ENCODE results near the gene CTNNA2.

Gene CTNNA2

GRCh38 chr2:79935771-79936657, 423.2 kb downstream of the CTNNA2 start:
- no peak for DNase-seq (ENCODE audit: low spot score)

- DNase-seq (ENCODE audit: low spot score): no peak
Measured at GRCh38 chr2:79936715-79937114, 423.9 kb downstream of the CTNNA2 start.

- no peak for DNase-seq (ENCODE audit: low spot score)
Measured at GRCh38 chr2:79938648-79939047, 425.8 kb downstream of the CTNNA2 start.

GRCh38 chr2:79940364-79940763, 427.5 kb downstream of the CTNNA2 start:
- DNase-seq (ENCODE audit: low spot score): no peak

- no peak for DNase-seq (ENCODE audit: low spot score)
Measured at GRCh38 chr2:79941179-79941578, 428.3 kb downstream of the CTNNA2 start.

- no peak for DNase-seq (ENCODE audit: low spot score)
Measured at GRCh38 chr2:79944205-79944604, 431.4 kb downstream of the CTNNA2 start.

DNA sequence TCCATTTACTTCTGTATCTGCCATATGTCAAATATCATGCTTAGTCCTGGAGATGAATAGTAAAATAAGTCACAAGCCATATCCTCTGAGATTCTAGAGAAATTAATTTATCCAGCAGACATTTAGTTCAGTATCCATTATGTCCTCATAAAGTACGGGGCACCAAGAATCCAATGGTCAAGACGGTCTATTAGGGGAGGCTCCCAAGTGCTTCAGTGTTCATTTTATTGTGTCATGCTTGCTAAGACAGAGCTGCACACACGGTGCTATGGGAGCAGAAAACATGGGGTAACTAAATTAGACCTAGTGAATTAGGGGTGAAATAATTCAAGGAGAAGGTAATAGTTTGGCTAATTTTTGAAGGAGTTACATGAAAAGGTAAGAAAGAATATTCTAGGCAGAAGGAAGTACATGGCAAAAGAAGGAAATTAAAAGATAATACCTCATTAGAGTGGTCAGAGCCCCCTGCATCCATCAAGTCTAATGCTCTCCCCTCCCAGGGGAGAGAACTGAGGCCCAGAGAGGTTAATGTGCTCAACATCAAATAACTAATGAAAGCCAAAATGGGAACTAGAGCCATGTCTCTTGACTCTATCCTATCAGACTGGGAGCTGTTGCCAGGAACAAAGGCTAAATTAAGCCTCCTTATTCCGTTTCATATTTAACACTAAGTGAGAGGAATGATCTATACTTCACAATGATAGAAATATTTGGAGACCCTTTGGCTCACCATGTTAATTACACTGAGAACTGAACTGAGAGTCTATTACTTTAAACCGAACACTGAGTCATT, 433.0 kb downstream of the CTNNA2 start:
- DNase-seq (ENCODE audit: low spot score): no peak

- no peak for DNase-seq (ENCODE audit: low spot score)
Measured at GRCh38 chr2:79947751-79948150, 434.9 kb downstream of the CTNNA2 start.

GRCh38 chr2:79950526-79950925, 437.7 kb downstream of the CTNNA2 start:
- DNase-seq (ENCODE audit: low spot score): no peak

- DNase-seq (ENCODE audit: low spot score): no peak
Measured at GRCh38 chr2:79952616-79953015, 439.8 kb downstream of the CTNNA2 start.

DNA sequence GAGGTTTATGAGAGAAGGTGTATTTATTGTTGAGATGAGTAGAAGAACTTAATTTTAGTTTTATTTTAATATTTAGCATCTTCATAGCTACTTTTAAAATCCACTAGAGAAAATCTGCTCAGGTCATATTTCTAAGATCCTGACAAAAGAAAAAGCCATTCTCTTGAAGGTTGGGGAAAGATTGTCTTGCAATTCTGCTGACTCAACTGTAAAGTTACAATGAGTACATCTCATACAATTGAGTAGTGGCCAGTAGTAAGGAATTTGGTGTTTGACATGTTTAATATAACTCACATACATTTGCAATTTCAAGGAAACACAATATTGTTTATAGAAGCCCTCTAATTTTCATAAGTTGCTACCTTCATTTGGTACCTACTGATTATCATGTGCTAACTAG, 447.2 kb downstream of the CTNNA2 start:
- no peak for DNase-seq (ENCODE audit: low spot score)

DNA sequence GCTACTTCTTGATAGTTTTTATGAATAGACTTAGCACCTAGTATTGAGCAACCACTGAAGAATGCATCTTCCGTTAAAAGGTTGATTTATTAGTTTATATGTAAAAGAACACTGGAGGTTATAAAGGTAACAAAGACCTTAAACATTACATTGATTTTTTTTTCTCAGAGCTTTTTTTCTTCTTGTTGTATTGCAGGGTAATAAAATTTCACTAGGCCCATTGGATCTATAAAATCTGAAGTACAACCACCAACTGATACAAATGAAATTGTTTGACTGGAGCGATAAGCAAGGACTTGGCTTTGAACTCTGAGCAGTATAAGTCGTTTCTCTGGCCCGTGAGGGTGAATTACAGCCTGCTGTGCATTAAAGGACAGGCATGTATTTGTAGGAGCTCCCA, 447.7 kb downstream of the CTNNA2 start:
- no peak for DNase-seq (ENCODE audit: low spot score)

DNA sequence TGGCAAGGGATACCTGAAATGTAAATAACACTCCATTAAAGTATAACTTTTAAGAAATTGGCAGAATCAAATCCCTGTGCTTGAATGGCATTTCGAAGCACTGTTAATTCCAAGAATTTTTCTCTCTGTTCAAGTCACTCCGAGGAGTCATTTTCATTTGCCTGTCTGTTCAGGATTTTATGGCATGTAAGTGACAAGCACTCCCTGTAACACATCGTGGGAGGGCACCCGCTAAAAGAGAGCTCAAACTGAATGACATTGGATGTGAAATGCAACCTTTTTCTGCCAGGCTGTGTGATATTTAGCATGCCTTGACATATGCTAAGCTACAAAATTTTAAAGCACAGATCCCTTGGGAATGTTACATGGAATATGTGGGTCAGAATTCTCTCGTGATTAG, 452.1 kb downstream of the CTNNA2 start:
- DNase-seq (ENCODE audit: low spot score): no peak

DNA sequence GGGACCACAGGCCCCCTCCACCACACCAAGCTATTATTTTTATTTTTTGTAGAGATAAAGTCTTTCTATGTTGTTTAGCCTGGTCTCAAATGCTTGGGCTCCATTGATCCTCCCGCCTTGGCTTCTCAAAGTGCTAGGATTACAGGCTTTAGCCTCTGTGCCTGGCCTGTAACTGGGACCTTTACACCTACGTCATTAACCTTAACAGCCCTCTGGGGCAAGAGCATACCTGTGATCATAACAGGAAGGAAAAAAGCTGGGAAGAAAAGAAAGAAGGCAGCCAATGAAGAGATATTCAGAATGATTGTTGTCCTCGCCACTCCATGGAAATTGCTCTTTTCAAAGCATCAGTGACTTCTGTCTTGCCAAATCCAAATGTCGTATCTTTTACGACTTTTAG, 453.5 kb downstream of the CTNNA2 start:
- no peak for DNase-seq (ENCODE audit: low spot score)

- no peak for DNase-seq (ENCODE audit: low spot score)
Measured at GRCh38 chr2:79966882-79967281, 454.0 kb downstream of the CTNNA2 start.

- DNase-seq (ENCODE audit: low spot score): no peak
Measured at GRCh38 chr2:79971807-79972206, 459.0 kb downstream of the CTNNA2 start.

- no peak for DNase-seq (ENCODE audit: low spot score)
Measured at GRCh38 chr2:79972661-79973060, 459.8 kb downstream of the CTNNA2 start.

DNA sequence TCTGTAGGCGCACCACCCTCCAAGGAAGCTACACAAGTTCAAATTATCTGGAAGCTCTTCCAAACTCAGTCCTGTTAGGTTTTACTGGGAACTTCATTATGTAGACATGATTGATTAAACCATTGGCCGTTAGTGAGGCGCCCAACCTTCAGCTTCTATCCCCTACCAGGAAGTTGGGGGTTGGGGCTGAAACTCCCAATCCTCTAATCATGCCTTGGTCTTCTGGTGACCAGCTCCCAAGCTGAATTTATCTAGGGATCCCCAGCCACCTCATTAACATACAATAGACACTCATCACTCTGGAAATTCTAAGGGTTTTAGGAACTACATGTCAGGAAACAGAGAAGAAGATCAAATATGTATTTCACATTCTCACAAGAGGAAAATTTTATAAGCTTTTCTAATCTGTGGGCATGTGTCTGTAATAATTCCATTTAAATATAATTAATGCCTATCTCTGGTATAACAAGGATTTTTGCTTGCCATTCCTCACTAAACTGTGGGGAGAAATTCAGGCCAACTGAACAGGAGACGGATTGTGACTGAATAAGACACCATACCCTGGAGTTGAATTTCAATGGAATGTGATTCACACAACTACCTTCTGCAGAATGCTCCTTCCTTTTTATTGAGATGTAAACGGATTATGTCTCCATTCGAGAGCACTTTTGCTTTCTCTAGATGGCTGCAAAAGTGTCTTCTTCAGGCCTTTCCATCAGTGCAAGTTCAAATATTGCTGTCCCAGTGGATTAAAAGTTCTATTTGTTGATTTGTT, 463.1 kb downstream of the CTNNA2 start:
- DNase-seq (ENCODE audit: low spot score): no peak

DNA sequence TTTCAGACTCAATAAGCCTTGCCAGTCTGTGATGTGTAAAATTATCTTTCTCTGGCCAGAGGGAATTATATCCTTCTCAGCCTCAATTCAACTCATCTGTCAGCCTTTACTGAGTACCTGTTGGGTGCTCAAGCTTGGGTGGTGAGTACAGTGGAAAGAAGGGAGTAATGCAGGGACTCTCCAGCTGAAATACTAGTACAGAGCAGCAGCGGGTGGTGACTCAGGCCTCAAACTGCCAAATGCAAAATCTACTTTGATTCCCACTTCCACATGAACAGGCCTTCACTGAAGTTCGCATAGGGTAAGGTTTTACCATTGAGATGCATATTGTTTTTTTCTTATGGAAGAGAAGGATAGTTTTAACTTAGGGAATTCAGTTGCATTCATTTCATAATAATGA, 464.9 kb downstream of the CTNNA2 start:
- DNase-seq (ENCODE audit: low spot score): no peak

DNA sequence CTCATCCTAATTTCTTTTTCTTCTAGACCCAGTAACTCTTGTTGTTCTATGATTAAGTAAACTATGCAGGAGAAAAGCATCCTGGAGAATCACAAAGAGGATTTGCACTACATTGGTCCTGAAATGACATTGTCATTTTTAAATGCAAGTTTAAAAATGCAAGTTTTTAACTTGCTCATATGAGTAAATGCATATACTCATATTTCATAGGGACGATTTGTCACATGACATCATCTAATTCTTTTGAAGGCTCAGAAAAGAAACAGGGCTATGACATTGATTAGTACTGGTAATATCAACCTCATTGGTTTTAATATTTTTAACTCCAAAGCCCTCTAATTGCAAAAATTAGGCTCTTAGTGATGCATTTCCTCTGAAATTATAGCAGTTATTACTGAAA, 467.3 kb downstream of the CTNNA2 start:
- no peak for DNase-seq (ENCODE audit: low spot score)

DNA sequence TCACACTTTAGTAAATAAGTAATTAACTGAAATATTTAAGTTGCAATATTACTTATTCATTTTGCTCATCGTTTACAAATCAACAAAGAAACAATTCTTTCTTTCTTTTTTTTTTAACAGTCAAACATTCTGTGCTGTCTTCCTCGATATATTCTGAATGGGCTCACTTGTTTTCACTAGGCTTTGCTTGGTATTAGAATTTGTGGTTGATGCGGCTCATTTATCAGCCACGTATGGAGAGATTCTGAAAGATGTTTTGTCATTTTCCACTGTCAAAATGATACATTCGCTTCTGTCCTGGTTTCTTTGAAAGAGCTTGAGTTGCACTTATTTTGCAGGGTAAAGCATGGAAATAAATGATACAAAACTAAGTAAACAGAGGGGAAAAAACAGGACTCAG, 468.0 kb downstream of the CTNNA2 start:
- DNase-seq (ENCODE audit: low spot score): no peak

DNA sequence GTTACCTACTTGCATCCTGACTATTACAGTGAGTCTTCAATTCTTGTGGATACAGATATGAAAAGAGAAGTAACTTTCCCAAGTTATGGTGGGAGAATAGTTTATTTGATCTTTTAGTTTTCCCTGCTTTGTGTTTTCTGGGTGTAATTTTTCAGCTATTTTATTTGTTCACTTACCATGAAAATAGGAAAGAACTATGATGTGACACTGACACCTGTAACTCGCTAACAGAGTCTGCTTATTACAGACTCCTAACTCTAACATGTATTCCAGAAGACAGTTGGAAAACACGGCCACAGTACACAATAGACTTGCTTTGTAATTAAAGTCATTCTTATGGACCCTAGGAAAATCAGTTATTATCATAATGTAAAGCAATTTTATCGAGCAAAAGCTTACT, 468.5 kb downstream of the CTNNA2 start:
- no peak for DNase-seq (ENCODE audit: low spot score)

DNA sequence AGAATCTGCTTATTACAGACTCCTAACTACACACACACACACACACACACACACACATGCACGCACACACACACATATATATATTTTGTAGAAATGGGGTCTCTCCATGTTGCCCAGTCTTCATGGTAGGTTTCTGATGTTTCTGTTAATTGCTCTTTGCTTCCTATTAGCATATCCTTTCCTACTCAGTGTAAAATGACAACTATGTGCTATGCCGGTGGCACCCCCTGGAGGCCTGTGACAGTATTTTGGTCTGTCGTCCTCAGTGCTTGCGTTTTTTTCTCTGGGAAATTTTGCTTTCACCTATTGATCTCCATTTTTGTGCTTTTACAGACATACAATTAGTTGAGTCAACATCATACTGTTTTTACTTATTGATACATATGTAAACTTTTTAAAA, 469.6 kb downstream of the CTNNA2 start:
- DNase-seq (ENCODE audit: low spot score): no peak
